ENCODE data around the gene RPS6KC1.

RPS6KC1 gene

GRCh38 chr1:213051127-213051880 lies at the start of gene RPS6KC1:
RPS6KC1 (plus strand) TSS chr1:213051241; CDS start chr1:213051405, 164 bp downstream.
- DNase-seq (ENCODE audit: low read depth), result peak; percentile 88

GRCh38 chr1:213003256-213003655 lies 47.8 kb upstream of the RPS6KC1 start:
- no peak for TF ChIP-seq CTCF (IDR thresholded peaks at IDR 0.05; ENCODE audit: insufficient read depth, low read depth, low read length, missing control alignments)
- H3K4me3 ChIP-seq (ENCODE audit: low read depth, low read length), result no peak overlapping the region
- peak; percentile 45 for DNase-seq (ENCODE audit: low read depth)

More at GRCh38 chr1:213051127-213051880, at the start of gene RPS6KC1:
- H3K4me3 ChIP-seq (ENCODE audit: low read depth, low read length), result peak within 1 kb of the TSS; percentile 95
- peak; percentile 1 for TF ChIP-seq CTCF (IDR thresholded peaks at IDR 0.05; ENCODE audit: insufficient read depth, low read depth, low read length, missing control alignments)

- no peak for TF ChIP-seq CTCF (IDR thresholded peaks at IDR 0.05; ENCODE audit: insufficient read depth, low read depth, low read length, missing control alignments)
- no peak overlapping the region for H3K4me3 ChIP-seq (ENCODE audit: low read depth, low read length)
- DNase-seq (ENCODE audit: low read depth), result peak; percentile 34
Observed at GRCh38 chr1:213008564-213008963, 42.5 kb upstream of the RPS6KC1 start.

- peak overlapping the region; percentile 95 for H3K4me3 ChIP-seq (ENCODE audit: low read depth, low read length)
- peak; percentile 12 for DNase-seq (ENCODE audit: low read depth)
- TF ChIP-seq CTCF (IDR thresholded peaks at IDR 0.05; ENCODE audit: insufficient read depth, low read depth, low read length, missing control alignments), result no peak
Observed at GRCh38 chr1:213014642-213015041, 36.4 kb upstream of the RPS6KC1 start.

- no peak for TF ChIP-seq CTCF (IDR thresholded peaks at IDR 0.05; ENCODE audit: insufficient read depth, low read depth, low read length, missing control alignments)
- H3K4me3 ChIP-seq (ENCODE audit: low read depth, low read length), result peak within 1 kb of the TSS; percentile 95
- DNase-seq (ENCODE audit: low read depth), result peak; percentile 99
Observed at GRCh38 chr1:213015099-213016050, 35.7 kb upstream of the RPS6KC1 start, which contains the start of gene ANGEL2. ANGEL2 (minus strand) TSS chr1:213015867; CDS start chr1:213015671, 196 bp downstream.

- H3K4me3 ChIP-seq (ENCODE audit: low read depth, low read length), result no peak overlapping the region
- no peak for TF ChIP-seq CTCF (IDR thresholded peaks at IDR 0.05; ENCODE audit: insufficient read depth, low read depth, low read length, missing control alignments)
- no peak for DNase-seq (ENCODE audit: low read depth)
Observed at GRCh38 chr1:213017447-213018273, 33.4 kb upstream of the RPS6KC1 start.

Data from GM12865 (cell line).